Ovary (tissue), 3 donors: Measurements from ENCODE around the gene ADGRV1.

Experiments
- EP300 ChIP-seq: sonication (generic); formaldehyde crosslinking; IDR thresholded peaks from one replicate; pipeline ENCODE4 v1.6.1; 2017; ENCODE audit warnings: antibody characterized with exemption
- POLR2A ChIP-seq: fragments of 450-650 bp; IDR thresholded peaks from one replicate; pipeline ENCODE4 v1.6.1; 2017; ENCODE audit warnings: antibody characterized with exemption, mild to moderate bottlenecking, moderate library complexity
- TF ChIP-seq, protein P1 (sequence below), 3 donors: fragments of 450-650 bp in 2 of 3; fragments of 200-600 bp in 1 of 3; IDR thresholded peaks; one replicate each; pipeline versions ENCODE4 v1.5.1 to v1.8.0; 2016 to 2022; ENCODE audit warnings: antibody characterized with exemption in 3 of 3, mild to moderate bottlenecking in 1 of 3
- donor health status: DM: no; HTN: no; CAD: no.

DNA sequence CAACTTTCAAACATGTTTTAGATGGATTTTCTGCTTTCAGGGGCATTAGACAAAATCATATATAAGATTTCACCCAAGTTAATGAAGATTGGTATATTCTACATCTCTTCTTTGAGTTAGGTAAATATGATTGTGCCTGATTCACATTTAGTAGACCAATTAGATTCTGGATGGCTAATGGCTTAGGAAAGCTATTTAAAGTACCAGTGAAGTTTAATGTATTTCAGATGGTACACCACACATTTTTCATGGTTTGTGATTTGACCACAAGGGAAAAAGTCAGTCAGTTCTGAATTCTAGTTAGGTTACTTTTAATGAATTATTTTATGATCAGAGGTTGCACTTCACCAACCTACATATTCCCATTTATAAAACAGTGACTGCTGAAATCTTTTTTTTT is 409.7 kb downstream of the ADGRV1 start:
- TF ChIP-seq, protein P1, sequence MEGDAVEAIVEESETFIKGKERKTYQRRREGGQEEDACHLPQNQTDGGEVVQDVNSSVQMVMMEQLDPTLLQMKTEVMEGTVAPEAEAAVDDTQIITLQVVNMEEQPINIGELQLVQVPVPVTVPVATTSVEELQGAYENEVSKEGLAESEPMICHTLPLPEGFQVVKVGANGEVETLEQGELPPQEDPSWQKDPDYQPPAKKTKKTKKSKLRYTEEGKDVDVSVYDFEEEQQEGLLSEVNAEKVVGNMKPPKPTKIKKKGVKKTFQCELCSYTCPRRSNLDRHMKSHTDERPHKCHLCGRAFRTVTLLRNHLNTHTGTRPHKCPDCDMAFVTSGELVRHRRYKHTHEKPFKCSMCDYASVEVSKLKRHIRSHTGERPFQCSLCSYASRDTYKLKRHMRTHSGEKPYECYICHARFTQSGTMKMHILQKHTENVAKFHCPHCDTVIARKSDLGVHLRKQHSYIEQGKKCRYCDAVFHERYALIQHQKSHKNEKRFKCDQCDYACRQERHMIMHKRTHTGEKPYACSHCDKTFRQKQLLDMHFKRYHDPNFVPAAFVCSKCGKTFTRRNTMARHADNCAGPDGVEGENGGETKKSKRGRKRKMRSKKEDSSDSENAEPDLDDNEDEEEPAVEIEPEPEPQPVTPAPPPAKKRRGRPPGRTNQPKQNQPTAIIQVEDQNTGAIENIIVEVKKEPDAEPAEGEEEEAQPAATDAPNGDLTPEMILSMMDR (IDR thresholded peaks at IDR 0.05) = no peak
- TF ChIP-seq EP300 (no peak), POLR2A (no peak)
